WTC11 (cell line): ENCODE results near the gene NFATC2IP. TPM values are rescaled to one million over a fixed set of nuclear protein-coding genes. Genes with fewer than 3 reads are reported as not detected.

Source experiments
- ATAC-seq: fragments of 200-7000 bp; cut with Tn5 transposase; 2 replicates; pipeline ENCODE4 v1.10.0; 2021; ENCODE audit warnings: mild to moderate bottlenecking, moderate library complexity
- CTCF ChIA-PET: fragments of 300-600 bp; sonication (Branson Sonifier 250); formaldehyde crosslinking; loops from one replicate; lab custom pipeline; 2021; ENCODE audit warnings: antibody characterized with exemption; lab: Charles Lee
- POLR2A ChIA-PET: fragments of 350-600 bp; sonication (Branson Sonifier 250); formaldehyde crosslinking; loops from one replicate; lab custom pipeline; 2021; ENCODE audit warnings: antibody characterized with exemption; lab: Charles Lee
- DNase-seq: peaks from one replicate; pipeline ENCODE4 v3.0.0; 2021; ENCODE audit warnings: low spot score
- H3K27ac Mint-ChIP-seq: 2 replicates; pipeline ENCODE4 v1.8.0; 2021; ENCODE audit warnings: mixed read lengths
- H3K27me3 Mint-ChIP-seq: 2 replicates; pipeline ENCODE4 v1.8.0; 2021; ENCODE audit warnings: low read depth, mild to moderate bottlenecking, moderate library complexity, mixed read lengths
- H3K36me3 Mint-ChIP-seq: 2 replicates; pipeline ENCODE4 v1.8.0; 2021; ENCODE audit warnings: mixed read lengths
- H3K4me1 Mint-ChIP-seq: 2 replicates; pipeline ENCODE4 v1.8.0; 2022; ENCODE audit warnings: mixed read lengths
- H3K4me3 Mint-ChIP-seq: 2 replicates; pipeline ENCODE4 v1.8.0; 2021; ENCODE audit warnings: mild to moderate bottlenecking, moderate library complexity, mixed read lengths
- H3K9me3 Mint-ChIP-seq: 2 replicates; pipeline ENCODE4 v1.8.0; 2021; ENCODE audit warnings: mixed read lengths
- CBFB ChIP-seq: sonication (generic); formaldehyde crosslinking; IDR thresholded peaks from 2 replicates; pipeline ENCODE4 v1.8.1; 2022; ENCODE audit warnings: mild to moderate bottlenecking, low read depth, missing genetic modification reagents
- ETV6 ChIP-seq: sonication (generic); formaldehyde crosslinking; IDR thresholded peaks from 2 replicates; pipeline ENCODE4 v1.8.1; 2022; ENCODE audit warnings: mild to moderate bottlenecking, missing genetic modification reagents
- GTF2I ChIP-seq: fragments of 250-450 bp; sonication (Bioruptor Pico); conservative IDR thresholded peaks from 2 replicates; pipeline ENCODE4 v1.4.0; 2021; ENCODE audit warnings: mild to moderate bottlenecking
- JAZF1 ChIP-seq: fragments of 250-450 bp; sonication (Bioruptor Pico); IDR thresholded peaks from 2 replicates; pipeline ENCODE4 v1.9.0; 2021; ENCODE audit warnings: moderate library complexity, mild to moderate bottlenecking, inconsistent platforms
- MXD4 ChIP-seq: fragments of 250-450 bp; sonication (Bioruptor Pico); IDR thresholded peaks from 2 replicates; pipeline ENCODE4 v1.8.0; 2021; ENCODE audit warnings: mild to moderate bottlenecking, moderate library complexity, borderline replicate concordance
- NFE2L1 ChIP-seq: sonication (generic); formaldehyde crosslinking; IDR thresholded peaks from 2 replicates; pipeline ENCODE4 v1.8.1; 2023; ENCODE audit warnings: missing genetic modification reagents
- NFYB ChIP-seq: sonication (generic); formaldehyde crosslinking; conservative IDR thresholded peaks from 2 replicates; pipeline ENCODE4 v1.8.0; 2022; ENCODE audit warnings: low read depth, missing genetic modification reagents
- TP53 ChIP-seq: sonication (generic); formaldehyde crosslinking; IDR thresholded peaks from 2 replicates; pipeline ENCODE4 v1.8.1; 2023; ENCODE audit warnings: mild to moderate bottlenecking, missing genetic modification reagents
- ZNF671 ChIP-seq: fragments of 250-450 bp; sonication (Bioruptor Pico); IDR thresholded peaks from 2 replicates; pipeline ENCODE4 v1.8.0; 2021; ENCODE audit warnings: mild to moderate bottlenecking
- total RNA-seq: library from RNA; stranded (reverse); gene quantifications from 3 replicates; pipeline ENCODE4 v1.2.3, GENCODE V29; 2021
- TF ChIP-seq, protein P1 (sequence below): sonication (generic); formaldehyde crosslinking; IDR thresholded peaks from 2 replicates; pipeline ENCODE4 v1.8.1; 2023; ENCODE audit warnings: mild to moderate bottlenecking, missing genetic modification reagents
- TF ChIP-seq, protein P2 (sequence below): fragments of 250-450 bp; sonication (Bioruptor Pico); IDR thresholded peaks from 2 replicates; pipeline ENCODE4 v1.8.0; 2021; ENCODE audit warnings: mild to moderate bottlenecking
- TF ChIP-seq, protein P3 (sequence below): fragments of 250-450 bp; sonication (Bioruptor Pico); conservative IDR thresholded peaks from 2 replicates; pipeline ENCODE4 v1.9.0; 2021; ENCODE audit warnings: mild to moderate bottlenecking
- TF ChIP-seq, protein P4 (sequence below): sonication (generic); formaldehyde crosslinking; IDR thresholded peaks from 2 replicates; pipeline ENCODE4 v1.8.1; 2023; ENCODE audit warnings: mild to moderate bottlenecking, moderate library complexity, missing genetic modification reagents
- TF ChIP-seq, protein P5 (sequence below): sonication (generic); formaldehyde crosslinking; conservative IDR thresholded peaks from 2 replicates; pipeline ENCODE4 v1.8.1; 2022; ENCODE audit warnings: mild to moderate bottlenecking, missing genetic modification reagents
- TF ChIP-seq, protein P6 (sequence below): sonication (generic); formaldehyde crosslinking; IDR thresholded peaks from 2 replicates; pipeline ENCODE4 v1.8.0; 2022; ENCODE audit warnings: mild to moderate bottlenecking, missing genetic modification reagents
- TF ChIP-seq, protein P7 (sequence below): sonication (generic); formaldehyde crosslinking; IDR thresholded peaks from 2 replicates; pipeline ENCODE4 v1.8.1; 2022; ENCODE audit warnings: mild to moderate bottlenecking, missing genetic modification reagents, moderate library complexity, borderline replicate concordance

The NFATC2IP gene
- total RNA-seq, 1 experiment from 2014 or later, result 66.6 TPM

DNA sequence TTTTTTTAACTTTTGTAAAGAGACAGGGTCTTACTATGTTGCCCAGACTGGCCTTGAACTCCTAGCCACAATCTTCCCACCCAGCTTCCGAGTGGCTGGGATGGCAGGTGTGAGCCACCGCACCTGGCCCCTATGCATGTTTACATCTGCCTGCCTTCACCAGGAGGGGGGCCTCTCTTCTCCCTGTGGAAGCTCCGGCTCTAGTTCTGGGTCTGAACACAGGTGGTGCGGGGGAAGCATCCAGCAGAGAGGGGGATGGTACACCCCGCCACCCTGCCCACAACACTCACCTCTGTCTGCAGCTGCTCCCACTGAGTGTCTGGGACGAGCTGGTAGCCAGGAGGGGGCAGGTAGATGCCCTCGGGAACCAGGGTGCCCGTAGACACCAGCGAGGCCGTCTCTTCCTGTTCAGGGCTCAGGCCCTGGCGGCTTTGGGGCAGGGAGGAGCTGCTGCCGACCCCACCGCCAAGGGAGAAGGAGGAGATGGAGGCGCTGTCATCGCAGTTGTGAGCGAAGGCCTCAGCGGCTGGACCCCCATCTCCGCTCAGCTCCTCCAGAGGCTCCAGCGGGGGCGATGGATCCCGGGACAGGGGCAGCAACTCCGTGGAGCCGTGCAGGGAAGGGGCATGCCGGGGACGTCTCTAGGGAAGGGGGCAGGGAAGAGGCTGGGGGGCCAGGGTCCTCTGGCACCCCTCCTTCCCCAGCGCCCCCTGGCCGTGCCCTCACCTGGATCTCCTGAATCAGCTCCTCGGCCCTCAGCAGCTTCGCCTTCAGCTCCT is 36.6 kb upstream of the NFATC2IP start:
- CTCF ChIA-PET, result interaction anchor here (1.1 to 1.7 kb wide), 3 partner anchors 10 to 41 kb away, joined by 3 to 4 read pairs (median 3); no protein-coding TSS in a partner anchor

More for the DNA sequence above, 36.6 kb upstream of the NFATC2IP start:
- TF ChIP-seq JAZF1 (CRISPR knock-in tag) (no peak), TP53 (no peak), NFYB (CRISPR knock-in tag) (no peak), CBFB (CRISPR knock-in tag) (no peak), NFE2L1 (CRISPR knock-in tag) (no peak), GTF2I (CRISPR knock-in tag) (no peak), MXD4 (no peak), ETV6 (CRISPR knock-in tag) (no peak), ZNF671 (no peak)
- TF ChIP-seq, protein P1, sequence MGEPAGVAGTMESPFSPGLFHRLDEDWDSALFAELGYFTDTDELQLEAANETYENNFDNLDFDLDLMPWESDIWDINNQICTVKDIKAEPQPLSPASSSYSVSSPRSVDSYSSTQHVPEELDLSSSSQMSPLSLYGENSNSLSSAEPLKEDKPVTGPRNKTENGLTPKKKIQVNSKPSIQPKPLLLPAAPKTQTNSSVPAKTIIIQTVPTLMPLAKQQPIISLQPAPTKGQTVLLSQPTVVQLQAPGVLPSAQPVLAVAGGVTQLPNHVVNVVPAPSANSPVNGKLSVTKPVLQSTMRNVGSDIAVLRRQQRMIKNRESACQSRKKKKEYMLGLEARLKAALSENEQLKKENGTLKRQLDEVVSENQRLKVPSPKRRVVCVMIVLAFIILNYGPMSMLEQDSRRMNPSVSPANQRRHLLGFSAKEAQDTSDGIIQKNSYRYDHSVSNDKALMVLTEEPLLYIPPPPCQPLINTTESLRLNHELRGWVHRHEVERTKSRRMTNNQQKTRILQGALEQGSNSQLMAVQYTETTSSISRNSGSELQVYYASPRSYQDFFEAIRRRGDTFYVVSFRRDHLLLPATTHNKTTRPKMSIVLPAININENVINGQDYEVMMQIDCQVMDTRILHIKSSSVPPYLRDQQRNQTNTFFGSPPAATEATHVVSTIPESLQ (CRISPR knock-in tag), result no peak
- TF ChIP-seq, protein P2, sequence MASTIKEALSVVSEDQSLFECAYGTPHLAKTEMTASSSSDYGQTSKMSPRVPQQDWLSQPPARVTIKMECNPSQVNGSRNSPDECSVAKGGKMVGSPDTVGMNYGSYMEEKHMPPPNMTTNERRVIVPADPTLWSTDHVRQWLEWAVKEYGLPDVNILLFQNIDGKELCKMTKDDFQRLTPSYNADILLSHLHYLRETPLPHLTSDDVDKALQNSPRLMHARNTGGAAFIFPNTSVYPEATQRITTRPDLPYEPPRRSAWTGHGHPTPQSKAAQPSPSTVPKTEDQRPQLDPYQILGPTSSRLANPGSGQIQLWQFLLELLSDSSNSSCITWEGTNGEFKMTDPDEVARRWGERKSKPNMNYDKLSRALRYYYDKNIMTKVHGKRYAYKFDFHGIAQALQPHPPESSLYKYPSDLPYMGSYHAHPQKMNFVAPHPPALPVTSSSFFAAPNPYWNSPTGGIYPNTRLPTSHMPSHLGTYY, result no peak
- TF ChIP-seq, protein P3, sequence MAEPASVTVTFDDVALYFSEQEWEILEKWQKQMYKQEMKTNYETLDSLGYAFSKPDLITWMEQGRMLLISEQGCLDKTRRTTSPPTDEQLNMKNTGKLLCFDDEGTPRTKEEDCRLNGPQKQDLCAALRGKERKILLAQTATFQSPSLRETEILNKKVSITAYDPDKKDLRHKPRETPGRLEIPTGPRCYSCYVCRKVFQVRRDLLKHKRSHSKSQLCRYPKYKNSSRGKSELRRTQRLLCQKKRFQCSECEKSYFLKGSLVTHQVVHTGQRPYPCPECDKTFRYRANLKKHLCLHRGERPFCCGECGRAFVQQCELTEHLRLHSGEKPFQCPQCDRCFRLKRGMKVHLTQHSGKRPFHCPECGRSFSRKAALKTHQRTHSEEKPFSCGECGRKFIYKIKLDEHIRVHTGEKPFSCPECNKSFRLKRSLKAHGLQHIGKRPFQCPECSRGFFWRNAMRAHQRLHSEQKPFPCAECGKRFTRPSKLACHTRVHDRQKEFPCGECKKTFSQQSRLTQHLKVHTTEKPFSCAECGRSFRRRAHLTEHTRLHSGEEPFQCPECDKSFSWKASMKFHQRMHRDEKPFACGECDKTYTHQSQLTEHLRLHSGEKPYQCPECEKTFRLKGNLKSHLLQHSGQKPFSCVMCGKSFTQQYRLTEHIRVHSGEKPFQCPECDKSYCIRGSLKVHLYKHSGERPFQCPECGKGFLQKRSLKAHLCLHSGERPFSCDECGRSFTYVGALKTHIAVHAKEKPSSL, result no peak
- TF ChIP-seq, protein P4, sequence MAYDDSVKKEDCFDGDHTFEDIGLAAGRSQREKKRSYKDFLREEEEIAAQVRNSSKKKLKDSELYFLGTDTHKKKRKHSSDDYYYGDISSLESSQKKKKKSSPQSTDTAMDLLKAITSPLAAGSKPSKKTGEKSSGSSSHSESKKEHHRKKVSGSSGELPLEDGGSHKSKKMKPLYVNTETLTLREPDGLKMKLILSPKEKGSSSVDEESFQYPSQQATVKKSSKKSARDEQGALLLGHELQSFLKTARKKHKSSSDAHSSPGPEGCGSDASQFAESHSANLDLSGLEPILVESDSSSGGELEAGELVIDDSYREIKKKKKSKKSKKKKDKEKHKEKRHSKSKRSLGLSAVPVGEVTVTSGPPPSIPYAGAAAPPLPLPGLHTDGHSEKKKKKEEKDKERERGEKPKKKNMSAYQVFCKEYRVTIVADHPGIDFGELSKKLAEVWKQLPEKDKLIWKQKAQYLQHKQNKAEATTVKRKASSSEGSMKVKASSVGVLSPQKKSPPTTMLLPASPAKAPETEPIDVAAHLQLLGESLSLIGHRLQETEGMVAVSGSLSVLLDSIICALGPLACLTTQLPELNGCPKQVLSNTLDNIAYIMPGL (CRISPR knock-in tag), result no peak
- TF ChIP-seq, protein P5, sequence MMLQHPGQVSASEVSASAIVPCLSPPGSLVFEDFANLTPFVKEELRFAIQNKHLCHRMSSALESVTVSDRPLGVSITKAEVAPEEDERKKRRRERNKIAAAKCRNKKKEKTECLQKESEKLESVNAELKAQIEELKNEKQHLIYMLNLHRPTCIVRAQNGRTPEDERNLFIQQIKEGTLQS (CRISPR knock-in tag), result no peak
- TF ChIP-seq, protein P6, sequence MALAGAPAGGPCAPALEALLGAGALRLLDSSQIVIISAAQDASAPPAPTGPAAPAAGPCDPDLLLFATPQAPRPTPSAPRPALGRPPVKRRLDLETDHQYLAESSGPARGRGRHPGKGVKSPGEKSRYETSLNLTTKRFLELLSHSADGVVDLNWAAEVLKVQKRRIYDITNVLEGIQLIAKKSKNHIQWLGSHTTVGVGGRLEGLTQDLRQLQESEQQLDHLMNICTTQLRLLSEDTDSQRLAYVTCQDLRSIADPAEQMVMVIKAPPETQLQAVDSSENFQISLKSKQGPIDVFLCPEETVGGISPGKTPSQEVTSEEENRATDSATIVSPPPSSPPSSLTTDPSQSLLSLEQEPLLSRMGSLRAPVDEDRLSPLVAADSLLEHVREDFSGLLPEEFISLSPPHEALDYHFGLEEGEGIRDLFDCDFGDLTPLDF, result no peak
- TF ChIP-seq, protein P7, sequence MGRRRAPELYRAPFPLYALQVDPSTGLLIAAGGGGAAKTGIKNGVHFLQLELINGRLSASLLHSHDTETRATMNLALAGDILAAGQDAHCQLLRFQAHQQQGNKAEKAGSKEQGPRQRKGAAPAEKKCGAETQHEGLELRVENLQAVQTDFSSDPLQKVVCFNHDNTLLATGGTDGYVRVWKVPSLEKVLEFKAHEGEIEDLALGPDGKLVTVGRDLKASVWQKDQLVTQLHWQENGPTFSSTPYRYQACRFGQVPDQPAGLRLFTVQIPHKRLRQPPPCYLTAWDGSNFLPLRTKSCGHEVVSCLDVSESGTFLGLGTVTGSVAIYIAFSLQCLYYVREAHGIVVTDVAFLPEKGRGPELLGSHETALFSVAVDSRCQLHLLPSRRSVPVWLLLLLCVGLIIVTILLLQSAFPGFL, result no peak
- TF ChIP-seq, all 79 proteins: peak for 0
- Mint-ChIP-seq H3K27me3 (no peaks in the 10 kb centered on the region), H3K27ac (no peak overlapping the region), H3K4me3 (no peak overlapping the region), H3K4me1 (no peaks in the 10 kb centered on the region), H3K36me3 (peaks cover 22% of the 10 kb centered on the region), H3K9me3 (no peaks in the 10 kb centered on the region)
- ATAC-seq (no peak), DNase-seq (no peak)
- POLR2A ChIA-PET, result interaction anchor here (0.8 kb wide), 1 partner anchor 11 kb away, joined by 3 read pairs; no protein-coding TSS in a partner anchor
